ENCODE measurements around the gene FTH1.
"Not testable (repeated sequence)": the region's sequence is repeated elsewhere in the genome, so short reads cannot be mapped to it uniquely, and the experiment has no call there.

FTH1 gene

DNA sequence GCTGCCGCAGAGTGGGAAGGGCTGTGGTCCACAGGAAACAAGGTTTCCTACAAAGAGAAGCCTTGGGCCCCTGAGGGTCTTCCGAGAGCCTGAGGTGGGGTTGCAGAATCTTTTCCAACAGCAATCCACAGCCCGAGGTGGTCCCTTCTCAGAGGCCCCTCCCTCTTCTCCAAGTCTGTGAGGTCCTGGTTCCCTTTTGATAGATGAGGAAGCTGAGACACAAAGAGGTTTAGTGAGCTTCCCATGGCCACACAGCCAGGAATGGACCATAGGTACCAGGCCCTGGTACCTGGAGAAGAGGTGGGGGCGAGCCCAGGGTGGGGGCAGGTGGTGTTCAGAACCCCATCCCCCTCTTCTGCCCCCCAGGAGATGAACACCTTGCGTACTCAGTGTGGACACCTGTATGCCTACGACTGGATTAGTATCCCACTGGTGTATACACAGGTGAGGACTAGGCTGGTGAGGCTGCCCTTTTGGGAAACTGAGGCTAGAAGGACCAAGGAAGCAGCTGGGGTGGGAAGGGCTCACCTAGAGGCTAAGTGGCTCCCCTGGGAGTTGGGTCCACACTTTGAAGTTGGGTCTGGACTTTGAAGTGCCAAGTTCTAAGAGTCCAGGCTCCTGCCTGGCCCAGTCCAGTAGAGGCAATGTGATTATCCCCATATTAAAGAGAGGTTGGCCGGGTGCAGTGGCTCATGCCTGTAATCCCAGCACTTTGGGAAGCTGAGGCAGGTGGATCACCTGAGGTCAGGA, 10.2 kb downstream of the FTH1 start:
- no peak for DNase-seq (ENCODE audit: low read depth)
- TF ChIP-seq, protein P1, sequence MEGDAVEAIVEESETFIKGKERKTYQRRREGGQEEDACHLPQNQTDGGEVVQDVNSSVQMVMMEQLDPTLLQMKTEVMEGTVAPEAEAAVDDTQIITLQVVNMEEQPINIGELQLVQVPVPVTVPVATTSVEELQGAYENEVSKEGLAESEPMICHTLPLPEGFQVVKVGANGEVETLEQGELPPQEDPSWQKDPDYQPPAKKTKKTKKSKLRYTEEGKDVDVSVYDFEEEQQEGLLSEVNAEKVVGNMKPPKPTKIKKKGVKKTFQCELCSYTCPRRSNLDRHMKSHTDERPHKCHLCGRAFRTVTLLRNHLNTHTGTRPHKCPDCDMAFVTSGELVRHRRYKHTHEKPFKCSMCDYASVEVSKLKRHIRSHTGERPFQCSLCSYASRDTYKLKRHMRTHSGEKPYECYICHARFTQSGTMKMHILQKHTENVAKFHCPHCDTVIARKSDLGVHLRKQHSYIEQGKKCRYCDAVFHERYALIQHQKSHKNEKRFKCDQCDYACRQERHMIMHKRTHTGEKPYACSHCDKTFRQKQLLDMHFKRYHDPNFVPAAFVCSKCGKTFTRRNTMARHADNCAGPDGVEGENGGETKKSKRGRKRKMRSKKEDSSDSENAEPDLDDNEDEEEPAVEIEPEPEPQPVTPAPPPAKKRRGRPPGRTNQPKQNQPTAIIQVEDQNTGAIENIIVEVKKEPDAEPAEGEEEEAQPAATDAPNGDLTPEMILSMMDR (IDR thresholded peaks at IDR 0.05; ENCODE audit: insufficient read depth, low read depth, low read length, missing control alignments), result no peak
- no peak overlapping the region for H3K4me3 ChIP-seq (ENCODE audit: low read depth, low read length)

DNA sequence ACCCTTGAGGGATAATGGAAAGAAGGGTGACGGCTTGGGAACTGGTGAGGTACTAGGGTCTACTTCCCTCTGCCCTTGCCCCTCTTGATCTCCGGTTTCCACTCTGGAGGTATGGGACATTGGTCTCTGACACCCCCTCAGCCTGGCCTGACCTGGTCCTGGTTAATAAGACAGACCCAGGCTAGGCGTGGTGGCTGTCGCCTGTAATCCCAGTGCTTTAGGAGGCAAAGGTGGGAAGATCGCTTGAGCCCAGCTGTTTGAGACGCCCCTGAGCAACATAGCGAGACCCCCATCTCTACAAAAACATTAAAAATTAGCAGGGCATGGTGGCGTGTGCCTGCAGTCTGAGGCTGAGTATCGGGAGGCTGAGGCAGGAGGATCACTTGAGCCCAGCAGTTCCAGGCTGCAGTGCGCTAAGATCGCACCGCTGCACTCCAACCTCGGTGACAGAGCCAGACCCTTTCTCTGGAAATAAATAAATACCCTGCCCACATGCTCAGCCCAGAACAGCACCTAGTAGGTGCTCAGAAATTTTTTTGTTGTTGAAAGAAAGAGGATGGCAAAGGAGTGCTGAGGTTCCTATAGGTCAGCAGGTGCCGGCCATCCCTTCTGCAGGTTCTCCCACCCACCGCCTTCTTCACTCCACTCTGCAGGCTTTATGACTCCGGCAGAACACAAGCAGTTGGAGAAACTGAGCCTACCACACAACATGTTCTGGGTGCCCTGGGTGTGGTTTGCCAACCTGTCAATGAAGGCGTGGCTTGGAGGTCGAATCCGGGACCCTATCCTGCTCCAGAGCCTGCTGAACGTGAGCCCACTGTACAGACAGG, 11.0 kb downstream of the FTH1 start:
- no peak overlapping the region for H3K4me3 ChIP-seq (ENCODE audit: low read depth, low read length)
- no peak for DNase-seq (ENCODE audit: low read depth)
- TF ChIP-seq, protein P1 (IDR thresholded peaks at IDR 0.05; ENCODE audit: insufficient read depth, low read depth, low read length, missing control alignments), result no peak

DNA sequence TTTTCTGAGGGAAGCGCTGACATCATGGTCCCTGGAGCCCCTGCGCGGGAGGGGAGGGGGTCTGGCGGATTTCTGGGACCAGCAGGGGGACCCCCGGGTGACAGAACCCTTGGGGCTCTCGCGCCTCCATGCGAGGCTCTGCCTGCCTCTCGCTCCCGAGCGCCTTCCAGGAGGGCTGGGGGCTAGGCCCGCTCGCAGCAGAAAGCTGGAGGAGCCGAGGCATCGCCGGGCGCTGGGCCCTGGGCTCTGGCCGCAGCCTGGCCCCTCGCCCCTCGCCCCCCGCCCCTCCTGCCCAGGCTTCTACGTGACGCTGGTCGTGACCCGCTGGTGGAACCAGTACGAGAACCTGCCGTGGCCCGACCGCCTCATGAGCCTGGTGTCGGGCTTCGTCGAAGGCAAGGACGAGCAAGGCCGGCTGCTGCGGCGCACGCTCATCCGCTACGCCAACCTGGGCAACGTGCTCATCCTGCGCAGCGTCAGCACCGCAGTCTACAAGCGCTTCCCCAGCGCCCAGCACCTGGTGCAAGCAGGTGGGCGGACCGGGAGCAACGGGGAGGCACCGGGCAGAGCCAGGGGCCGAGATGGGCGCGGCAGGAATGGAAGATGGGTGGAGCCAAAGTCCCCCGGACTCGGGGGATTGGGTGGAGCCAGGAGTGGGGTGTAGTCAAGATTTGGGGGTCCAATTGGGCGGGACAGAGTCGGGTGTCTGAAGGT, 11.9 kb downstream of the FTH1 start:
- no peak for DNase-seq (ENCODE audit: low read depth)
- H3K4me3 ChIP-seq (ENCODE audit: low read depth, low read length), result no peak overlapping the region
- TF ChIP-seq, protein P1 (IDR thresholded peaks at IDR 0.05; ENCODE audit: insufficient read depth, low read depth, low read length, missing control alignments), result no peak

DNA sequence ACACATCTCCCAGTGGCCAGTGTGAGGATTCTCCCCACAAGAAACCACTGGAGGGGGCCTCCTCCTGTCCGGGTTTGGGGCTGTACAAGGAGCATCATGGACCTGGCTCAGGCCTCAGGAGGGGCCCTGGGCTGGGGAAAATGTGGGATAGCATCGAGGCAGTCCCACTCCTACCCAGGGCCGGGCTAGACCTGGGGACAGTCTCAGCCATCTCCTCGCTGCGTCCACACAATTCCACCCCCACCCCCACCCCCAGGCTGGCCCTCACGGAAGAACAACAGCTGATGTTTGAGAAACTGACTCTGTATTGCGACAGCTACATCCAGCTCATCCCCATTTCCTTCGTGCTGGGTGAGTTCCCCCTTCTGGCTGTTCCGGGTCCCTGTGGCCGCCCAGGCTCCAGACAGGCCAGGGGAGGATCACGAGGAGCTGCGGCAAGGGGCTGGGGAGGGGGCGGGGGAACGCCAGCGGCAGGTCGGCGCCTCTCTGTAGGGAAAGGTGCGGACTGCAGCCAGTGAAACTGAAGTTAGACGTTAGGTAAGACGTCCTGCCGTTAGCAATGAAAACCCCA, 12.5 kb downstream of the FTH1 start:
- TF ChIP-seq, protein P1 (IDR thresholded peaks at IDR 0.05; ENCODE audit: insufficient read depth, low read depth, low read length, missing control alignments), result no peak
- H3K4me3 ChIP-seq (ENCODE audit: low read depth, low read length), result no peak overlapping the region
- no peak for DNase-seq (ENCODE audit: low read depth)

DNA sequence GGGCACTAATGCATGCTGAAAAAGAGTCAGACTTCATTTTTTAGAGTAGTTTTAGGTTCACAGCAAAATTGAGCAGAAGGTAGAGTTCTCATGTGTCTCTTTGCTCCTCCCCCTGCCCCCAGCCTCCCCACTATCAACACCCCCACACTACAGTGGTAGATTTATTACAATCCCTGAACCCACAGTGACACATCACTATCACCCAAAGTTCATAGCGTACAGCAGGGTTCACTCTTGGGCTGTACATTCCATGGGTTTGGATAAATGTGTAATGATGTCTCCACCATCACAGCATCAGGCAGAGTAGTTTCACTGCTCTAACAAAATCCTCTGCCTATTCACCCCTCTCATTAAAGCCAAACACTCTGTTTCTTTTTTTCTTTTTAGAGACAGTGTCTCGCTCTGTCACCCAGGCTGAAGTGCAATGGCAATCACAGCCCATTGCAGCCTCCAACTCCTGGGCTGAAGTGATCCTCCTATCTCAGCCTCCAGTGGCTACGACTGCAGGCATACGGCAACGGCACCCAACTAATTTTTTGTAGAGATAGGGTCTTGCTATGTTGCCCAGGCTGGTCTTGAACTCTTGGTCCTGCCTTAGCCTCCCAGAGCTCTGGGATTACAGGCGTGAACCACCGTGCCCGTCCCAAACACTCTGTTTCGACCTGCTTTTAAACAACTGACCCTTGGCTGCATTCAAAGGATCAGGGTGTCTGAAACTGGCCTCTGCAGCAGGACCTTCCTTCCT, 13.2 kb downstream of the FTH1 start:
- H3K4me3 ChIP-seq (ENCODE audit: low read depth, low read length), result no peak overlapping the region
- TF ChIP-seq, protein P1 (IDR thresholded peaks at IDR 0.05; ENCODE audit: insufficient read depth, low read depth, low read length, missing control alignments), result no peak
- DNase-seq (ENCODE audit: low read depth), result no peak

DNA sequence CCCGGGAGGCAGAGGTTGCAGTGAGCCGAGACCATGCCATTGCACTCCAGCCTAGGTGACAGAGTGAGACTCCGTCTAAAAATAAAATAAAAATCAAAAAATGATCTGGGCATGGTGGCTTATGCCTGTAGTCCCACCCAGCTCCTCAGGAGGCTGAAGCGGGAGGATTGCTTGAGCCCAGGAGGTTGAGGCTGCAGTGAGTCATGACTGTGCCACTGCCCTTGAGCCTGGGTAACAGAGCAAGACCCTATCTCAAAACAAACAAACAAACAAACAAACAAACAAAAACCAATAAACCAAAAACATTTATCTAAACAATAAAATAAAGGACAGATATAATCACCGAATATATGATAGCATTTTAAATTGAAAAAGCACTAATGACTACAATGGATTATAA, 13.8 kb downstream of the FTH1 start:
- not testable (repeated sequence) for H3K4me3 ChIP-seq (ENCODE audit: low read depth, low read length); DNase-seq (ENCODE audit: low read depth)

All from GM12865 (cell line).